ENCODE results near the gene SCN2B. TPM values are rescaled to one million over a fixed set of nuclear protein-coding genes. Genes with fewer than 3 reads are reported as not detected.

SCN2B gene
- total RNA-seq, 1 donor from 2014 or later, result 24.9 TPM

GRCh38 chr11:118171269-118172062, 5.0 kb downstream of the SCN2B start:
- intact Hi-C loops (cut with micrococcal nuclease), result no loop called here
- peak overlapping the region; percentile 46 for H3K4me3 ChIP-seq
- peak; percentile 71 for DNase-seq

GRCh38 chr11:118170882-118171268, 5.6 kb downstream of the SCN2B start:
- Histone ChIP-seq H3K27ac (replicated peaks) (peak overlapping the region; percentile 9), H3K4me3 (no peak overlapping the region), H3K27me3 (ENCODE audit: low read depth) (peaks cover 4% of the 10 kb centered on the region), H3K9me3 (replicated peaks) (no peaks in the 10 kb centered on the region), H3K4me1 (peaks cover 60% of the 10 kb centered on the region), H3K36me3 (peaks cover 10% of the 10 kb centered on the region)
- DNase-seq, result no peak
- TF ChIP-seq, protein P1, sequence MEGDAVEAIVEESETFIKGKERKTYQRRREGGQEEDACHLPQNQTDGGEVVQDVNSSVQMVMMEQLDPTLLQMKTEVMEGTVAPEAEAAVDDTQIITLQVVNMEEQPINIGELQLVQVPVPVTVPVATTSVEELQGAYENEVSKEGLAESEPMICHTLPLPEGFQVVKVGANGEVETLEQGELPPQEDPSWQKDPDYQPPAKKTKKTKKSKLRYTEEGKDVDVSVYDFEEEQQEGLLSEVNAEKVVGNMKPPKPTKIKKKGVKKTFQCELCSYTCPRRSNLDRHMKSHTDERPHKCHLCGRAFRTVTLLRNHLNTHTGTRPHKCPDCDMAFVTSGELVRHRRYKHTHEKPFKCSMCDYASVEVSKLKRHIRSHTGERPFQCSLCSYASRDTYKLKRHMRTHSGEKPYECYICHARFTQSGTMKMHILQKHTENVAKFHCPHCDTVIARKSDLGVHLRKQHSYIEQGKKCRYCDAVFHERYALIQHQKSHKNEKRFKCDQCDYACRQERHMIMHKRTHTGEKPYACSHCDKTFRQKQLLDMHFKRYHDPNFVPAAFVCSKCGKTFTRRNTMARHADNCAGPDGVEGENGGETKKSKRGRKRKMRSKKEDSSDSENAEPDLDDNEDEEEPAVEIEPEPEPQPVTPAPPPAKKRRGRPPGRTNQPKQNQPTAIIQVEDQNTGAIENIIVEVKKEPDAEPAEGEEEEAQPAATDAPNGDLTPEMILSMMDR (IDR thresholded peaks at IDR 0.05; ENCODE audit: borderline replicate concordance), result no peak
- intact Hi-C loops (cut with micrococcal nuclease), result no loop called here

More at GRCh38 chr11:118171269-118172062, 5.0 kb downstream of the SCN2B start:
- Histone ChIP-seq H3K27me3 (ENCODE audit: low read depth) (peaks cover 4% of the 10 kb centered on the region), H3K36me3 (peaks cover 10% of the 10 kb centered on the region), H3K27ac (replicated peaks) (peak overlapping the region; percentile 50), H3K9me3 (replicated peaks) (no peaks in the 10 kb centered on the region), H3K4me1 (peaks cover 58% of the 10 kb centered on the region)
- TF ChIP-seq, protein P1 (IDR thresholded peaks at IDR 0.05; ENCODE audit: borderline replicate concordance), result peak; percentile 91

DNA sequence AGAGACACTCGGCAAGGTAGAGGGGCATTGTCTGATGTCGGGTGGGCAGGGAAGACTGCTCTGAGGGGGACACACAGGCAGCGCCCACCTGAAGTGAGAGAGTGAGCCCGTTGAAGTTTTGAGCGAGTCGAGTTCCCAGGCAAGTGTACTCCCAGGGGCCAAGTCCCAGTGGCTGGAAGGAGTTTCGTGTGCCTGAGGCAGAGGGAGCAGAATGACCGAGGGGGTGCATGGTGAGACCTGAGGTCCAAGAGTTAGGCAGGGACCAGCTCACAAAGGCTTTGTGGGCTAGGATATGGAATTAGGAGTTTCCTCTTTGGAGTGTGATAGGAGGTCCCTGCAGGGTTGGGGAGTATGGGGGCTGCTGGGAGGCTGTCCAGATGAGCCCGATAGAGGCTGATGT, 6.2 kb downstream of the SCN2B start:
- no peaks in the 10 kb centered on the region for H3K9me3 ChIP-seq (replicated peaks)
- peaks cover 10% of the 10 kb centered on the region for H3K36me3 ChIP-seq
- H3K27ac ChIP-seq (replicated peaks), result peak overlapping the region; percentile 45
- intact Hi-C loops (cut with micrococcal nuclease), result no loop called here
- TF ChIP-seq, protein P1 (IDR thresholded peaks at IDR 0.05; ENCODE audit: borderline replicate concordance), result no peak
- H3K4me1 ChIP-seq, result peaks cover 57% of the 10 kb centered on the region
- peaks cover 4% of the 10 kb centered on the region for H3K27me3 ChIP-seq (ENCODE audit: low read depth)
- no peak overlapping the region for H3K4me3 ChIP-seq
- no peak for DNase-seq

DNA sequence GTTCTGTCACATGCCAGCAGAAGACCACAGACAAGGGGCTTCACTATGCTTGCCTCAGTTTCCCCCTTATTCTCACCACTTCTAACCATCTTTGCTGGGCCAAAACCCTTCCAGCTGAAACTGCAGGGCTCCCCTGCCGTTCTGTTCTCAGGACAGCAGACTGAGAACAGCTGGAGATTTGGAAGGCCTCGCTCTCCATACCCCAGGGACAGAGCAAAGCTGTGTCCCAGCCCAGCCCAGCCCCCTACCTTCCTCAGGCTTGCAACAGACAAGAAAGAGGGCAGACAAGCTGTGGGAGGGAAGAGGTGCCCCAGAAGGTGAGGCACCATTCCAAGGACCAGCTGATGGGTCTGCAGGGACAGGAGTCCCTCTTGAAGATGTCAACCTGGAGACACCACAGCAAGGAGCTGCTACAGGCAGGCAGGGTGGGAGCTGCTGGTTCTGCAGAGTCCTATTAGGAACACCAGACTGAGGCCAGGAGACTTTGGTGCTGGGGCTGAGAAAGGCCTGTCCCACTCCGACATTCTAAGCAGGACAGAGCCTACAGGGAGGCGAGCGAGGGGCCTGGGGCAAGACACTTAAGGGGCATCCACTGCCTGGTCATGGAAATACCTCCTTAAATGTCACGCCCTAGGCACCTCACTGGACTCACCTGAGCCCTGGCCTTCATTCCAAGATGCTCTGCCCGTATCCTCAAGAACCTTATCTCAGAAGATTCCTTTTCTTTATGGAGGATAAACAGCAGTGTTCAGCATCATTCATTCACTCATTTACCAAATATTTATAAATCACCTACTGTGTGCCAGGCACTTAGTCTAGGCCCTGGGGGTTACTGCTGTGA, 6.9 kb downstream of the SCN2B start:
- Histone ChIP-seq H3K27me3 (ENCODE audit: low read depth) (peaks cover 4% of the 10 kb centered on the region), H3K4me1 (peaks cover 55% of the 10 kb centered on the region), H3K9me3 (replicated peaks) (no peaks in the 10 kb centered on the region), H3K36me3 (peaks cover 10% of the 10 kb centered on the region), H3K27ac (replicated peaks) (peak overlapping the region; percentile 45), H3K4me3 (no peak overlapping the region)
- DNase-seq, result no peak
- intact Hi-C loops (cut with micrococcal nuclease), result no loop called here
- TF ChIP-seq, protein P1 (IDR thresholded peaks at IDR 0.05; ENCODE audit: borderline replicate concordance), result no peak

- TF ChIP-seq, protein P1 (IDR thresholded peaks at IDR 0.05; ENCODE audit: borderline replicate concordance), result no peak
- H3K9me3 ChIP-seq (replicated peaks), result no peaks in the 10 kb centered on the region
- H3K4me3 ChIP-seq, result no peak overlapping the region
- intact Hi-C loops (cut with micrococcal nuclease), result no loop called here
- peaks cover 4% of the 10 kb centered on the region for H3K27me3 ChIP-seq (ENCODE audit: low read depth)
- peaks cover 50% of the 10 kb centered on the region for H3K4me1 ChIP-seq
- no peak overlapping the region for H3K27ac ChIP-seq (replicated peaks)
- no peak for DNase-seq
- peaks cover 10% of the 10 kb centered on the region for H3K36me3 ChIP-seq
Measured at GRCh38 chr11:118168751-118169150, 7.7 kb downstream of the SCN2B start.
